B cell (primary cell): Measurements from ENCODE around the gene RBMS3. TPM values are rescaled to one million over a fixed set of nuclear protein-coding genes. Genes with fewer than 3 reads are reported as not detected.

Experiments
- ATAC-seq: fragments of 200-7000 bp; cut with Tn5 transposase; one replicate; pipeline ENCODE4 v1.10.0; 2021; ENCODE audit warnings: low read depth, mild to moderate bottlenecking, moderate number of reproducible peaks, moderate library complexity
- CTCF ChIA-PET: fragments of 350-600 bp; sonication (Branson Sonifier 250); formaldehyde crosslinking; loops from one replicate; lab custom pipeline; 2021; ENCODE audit warnings: antibody characterized with exemption, inconsistent platforms; lab: Charles Lee
- POLR2A ChIA-PET: fragments of 350-600 bp; sonication (Branson Sonifier 250); formaldehyde crosslinking; loops from one replicate; lab custom pipeline; 2021; ENCODE audit warnings: antibody characterized with exemption; lab: Charles Lee
- DNase-seq: peaks from one replicate; pipeline ENCODE4 v3.0.0; 2013
- H2AFZ ChIP-seq: 2 replicates; pipeline ENCODE4 v1.6.1; 2012; ENCODE audit warnings: mild to moderate bottlenecking, low read depth, low read length; ENCODE audit not compliant: insufficient read depth, poor library complexity, severe bottlenecking
- H3K27ac ChIP-seq, 2 donors: 1 replicate in 1 of 2; 2 replicates in 1 of 2; pipeline ENCODE4 v1.5.1; 2012 to 2013; ENCODE audit warnings: low read length in 2 of 2, mild to moderate bottlenecking in 2 of 2, moderate library complexity in 1 of 2
- H3K27me3 ChIP-seq, 4 experiments: fragments of 200-600 bp in 1 of 4; sonication (generic) in 1 of 4; replicated peaks in 1 of 4; 1 replicate in 2 of 4; 2 replicates in 2 of 4; pipeline versions ENCODE4 v1.6.1 to v1.7.0; 2013 to 2016; ENCODE audit warnings: low read length in 3 of 4, mild to moderate bottlenecking in 2 of 4, mixed read lengths in 1 of 4, moderate library complexity in 1 of 4; ENCODE audit not compliant: insufficient read depth in 4 of 4, control insufficient read depth in 3 of 4; ENCODE audit errors: control extremely low read depth in 1 of 4
- H3K36me3 ChIP-seq, 2 experiments: replicated peaks in 1 of 2; 1 replicate in 1 of 2; 2 replicates in 1 of 2; pipeline versions ENCODE4 v1.6.1 to v1.7.1; 2013; ENCODE audit warnings: low read length in 1 of 2; ENCODE audit not compliant: insufficient read depth in 2 of 2, control insufficient read depth in 1 of 2; ENCODE audit errors: control extremely low read depth in 1 of 2, extremely low read depth in 1 of 2
- H3K4me1 ChIP-seq, 2 donors: fragments of 200-600 bp in 1 of 2; sonication (generic) in 1 of 2; 1 replicate in 1 of 2; 2 replicates in 1 of 2; pipeline versions ENCODE4 v1.5.1 to v1.6.1; 2013 to 2017; ENCODE audit warnings: low read length in 2 of 2; ENCODE audit not compliant: control insufficient read depth in 2 of 2, insufficient read depth in 2 of 2
- H3K4me2 ChIP-seq: replicated peaks from 2 replicates; pipeline ENCODE3; 2012; ENCODE audit warnings: mild to moderate bottlenecking, low read depth, low read length; ENCODE audit not compliant: poor library complexity, severe bottlenecking
- H3K4me3 ChIP-seq, 5 experiments: fragments of 200-600 bp in 1 of 5; sonication (generic) in 1 of 5; 1 replicate in 3 of 5; 2 replicates in 2 of 5; pipeline versions ENCODE4 v1.5.1 to v1.7.0; 2011 to 2016; ENCODE audit warnings: low read length in 4 of 5, mild to moderate bottlenecking in 4 of 5, low read depth in 2 of 5, control low read depth in 1 of 5, moderate library complexity in 1 of 5; ENCODE audit not compliant: insufficient read depth in 1 of 5; ENCODE audit errors: control extremely low read depth in 1 of 5, extremely low read depth in 1 of 5
- H3K79me2 ChIP-seq: fragments of 200-600 bp; sonication (generic); one replicate; pipeline ENCODE4 v1.6.0; 2016; ENCODE audit warnings: low read length; ENCODE audit not compliant: control insufficient read depth, insufficient read depth
- H3K9ac ChIP-seq: fragments of 200-600 bp; sonication (generic); 2 replicates; pipeline ENCODE4 v1.6.1; 2017; ENCODE audit warnings: mild to moderate bottlenecking, low read length, moderate library complexity
- H3K9me3 ChIP-seq, 3 donors: one replicate each; pipeline versions ENCODE4 v1.6.1 to v1.7.1; 2013; ENCODE audit warnings: low read length in 2 of 3; ENCODE audit not compliant: control insufficient read depth in 2 of 3, insufficient read depth in 1 of 3; ENCODE audit errors: control extremely low read depth in 1 of 3
- H4K20me1 ChIP-seq: 2 replicates; pipeline ENCODE4 v1.6.0; 2012; ENCODE audit warnings: mild to moderate bottlenecking, low read length; ENCODE audit not compliant: insufficient read depth, control insufficient read depth, poor library complexity, severe bottlenecking
- H3K27ac Mint-ChIP-seq: one replicate; pipeline ENCODE4 v1.8.0; 2021; ENCODE audit warnings: mixed read lengths
- H3K27me3 Mint-ChIP-seq: one replicate; pipeline ENCODE4 v1.8.0; 2021; ENCODE audit warnings: mixed read lengths
- H3K4me1 Mint-ChIP-seq: one replicate; pipeline ENCODE4 v1.8.0; 2021; ENCODE audit warnings: mixed read lengths
- H3K4me3 Mint-ChIP-seq: one replicate; pipeline ENCODE4 v1.8.0; 2021; ENCODE audit warnings: mixed read lengths
- H3K9me3 Mint-ChIP-seq: one replicate; pipeline ENCODE4 v1.8.0; 2022; ENCODE audit warnings: mixed read lengths; ENCODE audit not compliant: insufficient read depth
- CTCF ChIP-seq: fragments of 200-600 bp; IDR thresholded peaks from one replicate; pipeline ENCODE4 v1.8.0; 2022; ENCODE audit warnings: antibody characterized with exemption, mild to moderate bottlenecking
- EZH2 ChIP-seq: IDR thresholded peaks from 2 replicates; pipeline ENCODE4 v1.6.1; 2012; ENCODE audit warnings: borderline replicate concordance, low read depth, mild to moderate bottlenecking, moderate library complexity, low read length; ENCODE audit not compliant: insufficient read depth, poor library complexity, severe bottlenecking
- WGBS: methylation state at CpG from one replicate; pipeline ENCODE4 v1.1.5; 2013; ENCODE audit warnings: missing lambda C conversion rate; ENCODE audit not compliant: insufficient coverage; 5-methylcytosine and 5-hydroxymethylcytosine counted together
- intact Hi-C: fragments of 100-400 bp; cut with micrococcal nuclease; formaldehyde crosslinking; loops from one replicate; pipeline ENCODE4 v1.10.0; 2022
- polyA plus RNA-seq: library from polyadenylated mRNA; depleted of rRNA; stranded (reverse); fragments of >200 nt; gene quantifications from 2 replicates; pipeline ENCODE4 v1.2.3, GENCODE V29; 2012
- total RNA-seq, 2 donors: library from RNA; stranded (reverse); fragments of 120-200 nt in 1 of 2; gene quantifications; 1 replicate in 1 of 2; 2 replicates in 1 of 2; pipeline versions ENCODE4 v1.2.3 to v1.2.4, GENCODE V29; 2013 to 2022

RBMS3 gene
- total and polyA plus RNA-seq, 2 donors (not counting 1 experiment from before 2014, with no cell fraction given) = not detected

GRCh38 chr3:29339016-29339833 lies 58.4 kb downstream of the RBMS3 start:
- no peaks in the 10 kb centered on the region for H3K4me1 ChIP-seq
- H4K20me1 ChIP-seq = no peaks in the 10 kb centered on the region
- Mint-ChIP-seq H3K9me3 (no peaks in the 10 kb centered on the region), H3K27me3 (no peaks in the 10 kb centered on the region), H3K27ac (no peak overlapping the region), H3K4me1 (no peaks in the 10 kb centered on the region), H3K4me3 (no peak overlapping the region)
- H3K79me2 ChIP-seq = no peaks in the 10 kb centered on the region
- TF ChIP-seq EZH2 (no peak), CTCF (no peak)
- no peak overlapping the region for H2AFZ ChIP-seq
- no peak overlapping the region for H3K4me3 ChIP-seq
- ATAC-seq (no peak), DNase-seq (no peak)
- H3K9ac ChIP-seq = no peak overlapping the region
- H3K27ac ChIP-seq = no peak overlapping the region
- no peaks in the 10 kb centered on the region for H3K9me3 ChIP-seq
- intact Hi-C loops = no loop called here
- POLR2A ChIA-PET = no interaction called here
- H3K27me3 ChIP-seq = no peaks in the 10 kb centered on the region
- CTCF ChIA-PET = no interaction called here
- H3K36me3 ChIP-seq = no peaks in the 10 kb centered on the region
- WGBS = 88% methylated on average over 4 of the region's 8 CpGs
- H3K4me2 ChIP-seq = no peak overlapping the region

- H2AFZ ChIP-seq = no peak overlapping the region
- ChIA-PET CTCF (no interaction called here), POLR2A (no interaction called here)
- no peak overlapping the region for H3K27ac ChIP-seq
- DNase-seq (no peak), ATAC-seq (no peak)
- H3K36me3 ChIP-seq = no peaks in the 10 kb centered on the region
- no peaks in the 10 kb centered on the region for H3K4me1 ChIP-seq
- H3K4me2 ChIP-seq = no peak overlapping the region
- Mint-ChIP-seq H3K9me3 (no peaks in the 10 kb centered on the region), H3K27me3 (no peaks in the 10 kb centered on the region), H3K4me3 (no peak overlapping the region), H3K4me1 (no peaks in the 10 kb centered on the region), H3K27ac (no peak overlapping the region)
- no peak overlapping the region for H3K9ac ChIP-seq
- no peaks in the 10 kb centered on the region for H3K27me3 ChIP-seq
- no peaks in the 10 kb centered on the region for H4K20me1 ChIP-seq
- no peaks in the 10 kb centered on the region for H3K79me2 ChIP-seq
- no peaks in the 10 kb centered on the region for H3K9me3 ChIP-seq
- 100% methylated on average over 1 of the region's 3 CpGs for WGBS
- H3K4me3 ChIP-seq = no peak overlapping the region
- intact Hi-C loops = no loop called here
- TF ChIP-seq CTCF = no peak
- no peak for TF ChIP-seq EZH2
These were observed 63.3 kb downstream of the RBMS3 start for GRCh38 chr3:29344154-29344553.
